GM23248 (cell line): ENCODE results near the gene ELMO1.

Source experiments
- EZH2 ChIP-seq: fragments of 200-600 bp; sonication (generic); IDR thresholded peaks from 2 replicates; pipeline ENCODE4 v1.6.1; 2018; ENCODE audit warnings: antibody characterized with exemption, mild to moderate bottlenecking; ENCODE audit not compliant: insufficient read depth, poor library complexity, severe bottlenecking
- EZH2phosphoT487 ChIP-seq: fragments of 200-600 bp; sonication (generic); IDR thresholded peaks from 2 replicates; pipeline ENCODE4 v1.6.1; 2018; ENCODE audit warnings: antibody characterized with exemption, moderate library complexity, mild to moderate bottlenecking, low read depth; ENCODE audit not compliant: insufficient read depth

GRCh38 chr7:37076668-37077067 is 372.0 kb downstream of the ELMO1 start:
- TF ChIP-seq EZH2: no peak
- TF ChIP-seq EZH2phosphoT487: no peak
